OCI-LY1 (cell line): Measurements from ENCODE around the gene IL1RAPL1.

ENCODE experiments used
- H2AFZ ChIP-seq: fragments of 200-600 bp; sonication (generic), shearing (Covaris generic); 2 replicates; pipeline ENCODE4 v1.6.0; 2014; ENCODE audit warnings: antibody characterized with exemption, mild to moderate bottlenecking, low read length
- H3F3A ChIP-seq: fragments of 200-600 bp; sonication (generic), shearing (Covaris generic); 2 replicates; pipeline ENCODE4 v1.6.0; 2014; ENCODE audit warnings: mild to moderate bottlenecking, antibody characterized with exemption, low read length, moderate library complexity; ENCODE audit not compliant: insufficient read depth
- H3K27ac ChIP-seq: fragments of 200-600 bp; sonication (generic); 2 replicates; pipeline ENCODE4 v1.5.1; 2014; ENCODE audit warnings: low read length, mixed run types, mild to moderate bottlenecking, low read depth; ENCODE audit not compliant: poor library complexity, severe bottlenecking
- H3K27me3 ChIP-seq: fragments of 200-600 bp; sonication (generic); 2 replicates; pipeline ENCODE4 v1.6.0; 2014; ENCODE audit warnings: antibody characterized with exemption, mild to moderate bottlenecking, low read length, moderate library complexity; ENCODE audit not compliant: insufficient read depth
- H3K36me3 ChIP-seq: fragments of 200-600 bp; sonication (generic); 2 replicates; pipeline ENCODE4 v1.6.1; 2014; ENCODE audit warnings: mild to moderate bottlenecking, antibody characterized with exemption, low read length, moderate library complexity, mixed read lengths; ENCODE audit not compliant: insufficient read depth
- H3K4me1 ChIP-seq: fragments of 200-600 bp; sonication (generic); 2 replicates; pipeline ENCODE4 v1.5.1; 2014; ENCODE audit warnings: mild to moderate bottlenecking, low read length, moderate library complexity; ENCODE audit not compliant: insufficient read depth, severe bottlenecking
- H3K4me2 ChIP-seq: fragments of 200-600 bp; sonication (generic), shearing (Covaris generic); 2 replicates; pipeline ENCODE4 v1.6.1; 2014; ENCODE audit warnings: low read length
- H3K4me3 ChIP-seq: fragments of 200-600 bp; sonication (generic); 2 replicates; pipeline ENCODE4 v1.5.1; 2014; ENCODE audit warnings: low read length, low read depth, mild to moderate bottlenecking, mixed read lengths; ENCODE audit not compliant: poor library complexity, severe bottlenecking
- H3K79me2 ChIP-seq: fragments of 200-600 bp; shearing (Covaris generic); 2 replicates; pipeline ENCODE4 v1.6.1; 2016; ENCODE audit warnings: mixed run types, low read length, mixed read lengths; ENCODE audit not compliant: insufficient read depth
- H3K9ac ChIP-seq: fragments of 200-600 bp; sonication (generic), shearing (Covaris generic); 2 replicates; pipeline ENCODE4 v1.6.1; 2014; ENCODE audit warnings: mild to moderate bottlenecking, low read length, mixed read lengths
- H3K9me2 ChIP-seq: fragments of 200-600 bp; sonication (generic), shearing (Covaris generic); 2 replicates; pipeline ENCODE4 v1.6.1; 2014; ENCODE audit warnings: low read depth, mild to moderate bottlenecking, low read length, mixed read lengths
- H3K9me3 ChIP-seq: fragments of 200-600 bp; shearing (Covaris generic); 2 replicates; pipeline ENCODE4 v1.6.1; 2014; ENCODE audit warnings: low read length, mixed read lengths
- H4K20me1 ChIP-seq: fragments of 200-600 bp; sonication (generic), shearing (Covaris generic); 2 replicates; pipeline ENCODE4 v1.6.0; 2016; ENCODE audit warnings: mild to moderate bottlenecking, low read length; ENCODE audit not compliant: insufficient read depth
- CTCF ChIP-seq: fragments of 200-600 bp; sonication (generic), shearing (Covaris generic); IDR thresholded peaks from 2 replicates; pipeline ENCODE4 v1.5.1; 2017; ENCODE audit warnings: mild to moderate bottlenecking, antibody characterized with exemption, low read length, moderate library complexity, mixed read lengths
- EZH2 ChIP-seq: fragments of 200-600 bp; sonication (generic), shearing (Covaris generic); IDR thresholded peaks from 2 replicates; pipeline ENCODE4 v1.8.0; 2017; ENCODE audit warnings: borderline replicate concordance, mixed run types, mild to moderate bottlenecking, antibody characterized with exemption, low read length, moderate library complexity, mixed read lengths

Gene IL1RAPL1

GRCh38 chrX:29581223-29581622, 994.0 kb downstream of the IL1RAPL1 start:
- no peaks in the 10 kb centered on the region for H3K4me1 ChIP-seq
- H3K36me3 ChIP-seq = no peaks in the 10 kb centered on the region
- H3K79me2 ChIP-seq = no peaks in the 10 kb centered on the region
- no peak overlapping the region for H3K4me2 ChIP-seq
- no peak overlapping the region for H3K27ac ChIP-seq
- no peaks in the 10 kb centered on the region for H3F3A ChIP-seq
- no peak overlapping the region for H2AFZ ChIP-seq
- no peaks in the 10 kb centered on the region for H3K9me2 ChIP-seq
- H3K4me3 ChIP-seq = no peak overlapping the region
- no peak for TF ChIP-seq EZH2
- no peaks in the 10 kb centered on the region for H4K20me1 ChIP-seq
- no peaks in the 10 kb centered on the region for H3K9me3 ChIP-seq
- no peaks in the 10 kb centered on the region for H3K27me3 ChIP-seq
- no peak overlapping the region for H3K9ac ChIP-seq

- Histone ChIP-seq H3K4me2 (no peak overlapping the region), H3K36me3 (no peaks in the 10 kb centered on the region), H3K9me3 (no peaks in the 10 kb centered on the region), H2AFZ (no peak overlapping the region), H4K20me1 (no peaks in the 10 kb centered on the region), H3K9me2 (no peaks in the 10 kb centered on the region), H3K9ac (no peak overlapping the region), H3K27me3 (no peaks in the 10 kb centered on the region), H3K4me3 (no peak overlapping the region), H3K4me1 (no peaks in the 10 kb centered on the region), H3K27ac (no peak overlapping the region), H3F3A (no peaks in the 10 kb centered on the region), H3K79me2 (no peaks in the 10 kb centered on the region)
- TF ChIP-seq EZH2 (no peak), CTCF (no peak)
Observed at GRCh38 chrX:29587107-29587506, 999.9 kb downstream of the IL1RAPL1 start.

GRCh38 chrX:29590921-29591320, 1003.7 kb downstream of the IL1RAPL1 start:
- TF ChIP-seq CTCF (no peak), EZH2 (no peak)
- Histone ChIP-seq H3K9me3 (no peaks in the 10 kb centered on the region), H3K27ac (no peak overlapping the region)

GRCh38 chrX:29604381-29604780, 1017.1 kb downstream of the IL1RAPL1 start:
- H3K79me2 ChIP-seq = no peaks in the 10 kb centered on the region
- no peaks in the 10 kb centered on the region for H3K36me3 ChIP-seq
- no peak overlapping the region for H3K9ac ChIP-seq
- H3K4me2 ChIP-seq = no peak overlapping the region
- no peaks in the 10 kb centered on the region for H3K9me2 ChIP-seq
- H4K20me1 ChIP-seq = no peaks in the 10 kb centered on the region
- no peak for TF ChIP-seq CTCF
- TF ChIP-seq EZH2 = no peak
- no peak overlapping the region for H2AFZ ChIP-seq
- no peaks in the 10 kb centered on the region for H3K9me3 ChIP-seq
- H3K27ac ChIP-seq = no peak overlapping the region
- H3K4me1 ChIP-seq = no peaks in the 10 kb centered on the region
- H3K4me3 ChIP-seq = no peak overlapping the region
- no peaks in the 10 kb centered on the region for H3F3A ChIP-seq
- no peaks in the 10 kb centered on the region for H3K27me3 ChIP-seq

More at GRCh38 chrX:29590921-29591320, 1003.7 kb downstream of the IL1RAPL1 start:
- Histone ChIP-seq H3K36me3 (no peaks in the 10 kb centered on the region), H3K79me2 (no peaks in the 10 kb centered on the region), H3K4me2 (no peak overlapping the region), H3K27me3 (no peaks in the 10 kb centered on the region), H3K4me3 (no peak overlapping the region), H3F3A (no peaks in the 10 kb centered on the region), H3K4me1 (no peaks in the 10 kb centered on the region), H2AFZ (no peak overlapping the region), H4K20me1 (no peaks in the 10 kb centered on the region), H3K9me2 (no peaks in the 10 kb centered on the region), H3K9ac (no peak overlapping the region)
